ENCODE data around the gene SEBOX.

Gene SEBOX

DNA sequence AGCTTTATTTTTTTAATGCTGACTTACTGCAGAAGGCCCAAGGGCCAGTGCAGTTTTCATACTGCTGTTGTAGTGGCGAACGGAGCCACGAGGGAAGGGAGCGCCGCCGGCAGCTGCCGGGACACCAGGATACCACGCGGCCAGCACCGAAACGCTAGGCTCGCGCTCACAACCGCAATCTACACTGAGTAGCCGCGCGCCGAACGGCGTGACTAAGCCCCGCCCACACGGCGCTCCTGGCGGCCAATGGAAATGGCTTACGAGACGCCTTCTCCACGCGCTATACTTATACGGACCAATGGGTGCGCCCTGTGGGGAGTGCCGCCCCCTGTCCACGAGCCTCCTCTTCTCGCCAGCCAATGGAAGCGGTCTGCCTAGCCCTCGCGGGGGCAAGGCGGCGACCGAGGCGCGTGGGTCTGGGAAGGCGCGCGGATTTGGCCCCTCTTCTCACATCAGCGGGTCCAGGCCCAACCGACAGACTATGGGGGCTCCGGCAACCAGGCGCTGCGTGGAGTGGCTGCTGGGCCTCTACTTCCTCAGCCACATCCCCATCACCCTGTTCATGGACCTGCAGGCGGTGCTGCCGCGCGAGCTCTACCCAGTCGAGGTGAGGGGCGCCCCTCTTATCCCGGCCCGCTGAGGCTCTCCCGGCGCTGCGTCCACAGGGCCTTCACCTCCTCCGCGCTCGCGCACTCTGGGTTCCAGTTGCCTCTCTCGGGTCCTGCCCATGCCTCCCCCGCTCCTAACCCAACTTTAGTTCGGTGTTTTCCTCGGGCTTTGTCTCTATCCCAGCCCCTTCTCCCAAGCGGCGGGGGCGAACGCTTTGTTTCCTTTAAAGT, 46.0 kb downstream of the SEBOX start, which contains the start of gene TMEM97:
TMEM97 (plus strand) TSS at position 442 of the 839 bp plus-strand sequence; CDS start at position 482, 40 bp downstream.
- peaks cover 19% of the 10 kb centered on the region for H3K4me1 Mint-ChIP-seq
- no peaks in the 10 kb centered on the region for H3K9me3 Mint-ChIP-seq
- ATAC-seq (ENCODE audit: low read depth) (peak; percentile 96), DNase-seq (ENCODE audit: low spot score in 2 of 2) (peak; percentile 83 to 91)
- H3K27me3 Mint-ChIP-seq, result no peaks in the 10 kb centered on the region
- H3K27ac Mint-ChIP-seq, result peak within 1 kb of the TSS; percentile 85
- peak within 1 kb of the TSS; percentile 92 for H3K4me3 Mint-ChIP-seq
- H3K36me3 Mint-ChIP-seq, result no peaks in the 10 kb centered on the region

DNA sequence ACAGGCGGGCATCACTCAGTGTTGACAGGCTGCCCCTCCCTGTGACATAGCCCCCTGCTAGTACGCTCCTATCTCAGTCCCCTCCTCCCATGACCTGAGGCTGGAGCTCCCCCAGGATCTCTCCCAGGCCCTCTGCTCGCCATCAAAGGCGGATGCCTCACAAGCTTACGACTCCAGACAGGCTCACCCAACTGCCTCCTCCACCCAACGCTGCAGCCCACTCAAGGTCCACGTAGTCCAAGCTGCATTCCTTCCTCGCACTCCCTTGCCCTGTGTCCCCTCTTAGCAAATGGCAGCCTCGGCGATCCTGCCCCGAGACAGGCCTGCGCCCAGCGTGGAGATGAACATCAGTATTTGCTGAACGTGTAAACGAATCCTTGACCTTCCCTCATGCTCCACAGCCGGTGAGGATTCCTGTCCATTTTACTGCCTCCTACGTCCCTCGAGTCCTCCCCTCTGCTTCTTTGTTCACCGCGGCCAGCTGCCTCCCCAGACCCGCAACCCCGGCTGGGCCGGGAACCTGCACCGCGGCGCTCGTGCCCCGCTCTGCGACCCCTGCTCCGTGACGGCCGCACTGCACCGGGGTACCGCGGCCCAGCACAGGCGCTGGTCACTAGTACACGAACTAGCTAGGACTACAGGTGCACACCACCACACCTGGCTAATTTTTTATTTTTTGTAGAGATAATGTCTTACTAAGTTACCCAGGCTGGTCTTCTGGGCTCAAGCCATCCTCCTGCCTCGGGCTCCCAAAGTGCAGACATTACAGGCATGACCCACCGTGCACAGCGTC, 46.8 kb downstream of the SEBOX start:
- DNase-seq (ENCODE audit: low spot score in 2 of 2) (peak in 1 of 2 donors; percentile 25), ATAC-seq (ENCODE audit: low read depth) (peak; percentile 12)
- Mint-ChIP-seq H3K4me3 (peak overlapping the region; percentile 92), H3K4me1 (peaks cover 19% of the 10 kb centered on the region), H3K27ac (no peak overlapping the region), H3K36me3 (no peaks in the 10 kb centered on the region), H3K9me3 (no peaks in the 10 kb centered on the region), H3K27me3 (no peaks in the 10 kb centered on the region)

DNA sequence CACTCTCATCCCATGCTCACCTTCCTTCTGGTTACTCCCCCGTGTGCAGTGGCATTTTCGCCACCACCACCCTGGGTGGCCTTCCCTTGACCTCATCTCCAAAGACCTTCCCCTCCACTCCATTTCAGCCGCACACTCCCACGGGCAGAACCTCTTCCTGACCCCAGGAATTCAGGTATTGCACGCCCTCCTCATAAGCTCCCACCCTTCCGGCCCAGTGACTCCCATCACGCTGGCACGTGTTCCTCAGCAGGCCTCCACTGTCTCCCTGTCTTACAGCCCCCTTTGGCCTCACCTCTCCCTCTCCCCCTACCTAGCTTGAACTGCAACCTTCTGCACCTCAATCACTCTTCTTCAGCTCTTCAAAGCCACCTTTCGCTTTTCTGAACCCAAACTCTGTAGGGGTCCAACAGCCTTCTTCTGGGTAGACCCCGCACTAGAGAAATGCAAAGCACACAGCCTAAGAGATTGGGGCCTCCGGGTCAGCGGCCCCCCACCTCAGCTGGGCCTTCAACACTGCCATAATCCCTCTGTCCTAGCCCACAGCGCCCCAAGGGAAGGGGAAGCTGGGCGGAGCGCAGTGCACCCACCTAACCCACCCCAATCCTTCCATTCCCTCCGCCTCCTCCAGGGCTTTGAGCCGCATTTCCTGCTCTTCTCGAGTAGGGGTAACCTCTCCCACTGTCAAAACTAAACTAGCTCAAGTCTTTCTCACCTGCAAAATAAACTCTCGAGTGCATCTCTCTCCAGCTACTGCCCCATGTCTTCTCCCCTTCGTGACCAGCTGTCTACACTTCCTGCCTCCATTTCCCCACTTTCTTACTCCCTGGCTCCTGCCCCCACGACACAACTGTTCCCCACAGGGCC, 47.7 kb downstream of the SEBOX start:
- Mint-ChIP-seq H3K9me3 (no peaks in the 10 kb centered on the region), H3K36me3 (no peaks in the 10 kb centered on the region), H3K4me3 (no peak overlapping the region), H3K27me3 (no peaks in the 10 kb centered on the region), H3K27ac (no peak overlapping the region), H3K4me1 (peaks cover 19% of the 10 kb centered on the region)
- no peak for DNase-seq (ENCODE audit: low spot score in 2 of 2)
- no peak for ATAC-seq (ENCODE audit: low read depth)

DNA sequence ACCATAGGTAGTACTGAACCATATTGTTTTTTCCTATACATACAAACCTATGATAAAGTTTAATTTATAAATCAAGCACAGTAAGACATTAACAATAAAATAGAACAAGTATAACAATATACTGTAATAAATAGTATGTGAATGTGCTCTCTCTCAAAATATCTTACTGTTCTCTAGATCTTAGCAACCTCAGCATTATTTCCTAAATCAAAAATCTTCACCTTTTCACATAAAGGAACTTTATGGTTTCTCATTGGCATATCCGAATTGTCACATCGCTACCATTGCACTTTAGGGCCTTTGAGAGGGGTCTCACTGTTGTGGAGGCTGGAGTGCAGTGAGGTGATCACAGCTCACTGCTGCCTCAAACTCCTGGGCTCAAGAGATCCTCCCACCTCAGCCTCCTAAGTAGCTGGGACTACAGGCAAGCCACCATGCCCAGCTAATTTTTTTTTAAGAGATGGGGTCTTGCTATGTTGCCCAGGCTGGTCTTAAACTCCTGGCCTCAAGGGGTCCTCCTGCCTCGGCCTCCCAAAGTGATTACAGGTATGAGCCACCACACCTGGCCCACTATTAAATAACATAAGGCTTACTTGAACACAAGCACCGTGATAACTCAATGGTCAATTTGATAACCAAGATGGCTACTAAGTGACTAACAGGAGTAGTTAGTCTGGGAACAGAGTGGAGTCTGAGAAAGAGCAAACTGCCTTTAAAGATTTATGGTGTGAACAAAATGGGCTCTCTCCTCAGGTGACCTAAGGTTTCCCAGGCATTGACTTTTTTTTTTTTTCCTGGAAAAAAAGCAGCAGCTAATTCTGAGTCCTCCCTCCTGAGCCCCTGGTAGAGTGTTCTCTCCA, 48.9 kb downstream of the SEBOX start:
- no peaks in the 10 kb centered on the region for H3K9me3 Mint-ChIP-seq
- no peak overlapping the region for H3K4me3 Mint-ChIP-seq
- H3K27me3 Mint-ChIP-seq, result no peaks in the 10 kb centered on the region
- ATAC-seq (ENCODE audit: low read depth) (no peak), DNase-seq (ENCODE audit: low spot score in 2 of 2) (no peak)
- H3K27ac Mint-ChIP-seq, result no peak overlapping the region
- peaks cover 19% of the 10 kb centered on the region for H3K4me1 Mint-ChIP-seq
- no peaks in the 10 kb centered on the region for H3K36me3 Mint-ChIP-seq

DNA sequence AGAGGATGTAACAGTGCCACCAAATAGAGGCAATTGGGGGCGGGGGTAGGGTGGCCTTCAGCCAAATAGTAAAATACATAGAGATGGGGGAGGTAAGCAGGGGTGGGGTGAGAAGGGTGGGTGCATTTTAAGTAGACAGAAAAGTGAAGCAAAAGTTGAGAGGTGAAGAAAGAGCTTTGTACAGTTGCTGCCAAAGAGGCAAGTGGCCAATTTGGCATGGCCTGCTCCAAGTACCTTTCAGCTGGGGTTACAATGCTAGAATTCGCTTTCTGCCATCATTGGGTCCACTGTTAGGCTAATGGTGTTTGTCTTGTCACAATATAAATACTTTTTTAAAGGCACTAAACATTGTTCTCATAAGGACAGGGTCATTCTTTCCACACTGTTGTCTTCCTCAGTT, 51.2 kb downstream of the SEBOX start:
- ATAC-seq (ENCODE audit: low read depth), result no peak

More for the DNA sequence above, 51.2 kb downstream of the SEBOX start:
- H3K36me3 Mint-ChIP-seq, result no peaks in the 10 kb centered on the region
- no peak overlapping the region for H3K4me3 Mint-ChIP-seq
- no peak overlapping the region for H3K27ac Mint-ChIP-seq
- DNase-seq (ENCODE audit: low spot score in 2 of 2), result no peak
- no peaks in the 10 kb centered on the region for H3K9me3 Mint-ChIP-seq
- H3K27me3 Mint-ChIP-seq, result no peaks in the 10 kb centered on the region
- peaks cover 10% of the 10 kb centered on the region for H3K4me1 Mint-ChIP-seq
